BJ (cell line): Measurements from ENCODE around the gene NPY2R. TPM values are rescaled to one million over a fixed set of nuclear protein-coding genes. Genes with fewer than 3 reads are reported as not detected.

Experiments
- CTCF ChIA-PET: fragments of 350-600 bp; formaldehyde crosslinking; extraction: SDS; loops from one replicate; lab custom pipeline; 2021; ENCODE audit warnings: antibody characterized with exemption, inconsistent platforms; lab: Yijun Ruan, JAX
- POLR2A ChIA-PET: fragments of 300-600 bp; sonication (Branson Sonifier 250); formaldehyde crosslinking; extraction: SDS; loops from one replicate; lab custom pipeline; 2021; ENCODE audit warnings: antibody characterized with exemption; lab: Charles Lee
- DNase-seq: peaks from one replicate; pipeline ENCODE4 v3.0.0-alpha.2; 2011; ENCODE audit warnings: low read depth
- H3K27me3 ChIP-seq: 2 replicates; pipeline ENCODE4 v1.6.0; 2011; ENCODE audit warnings: low read length; ENCODE audit not compliant: control insufficient read depth, insufficient read depth
- H3K36me3 ChIP-seq: 2 replicates; pipeline ENCODE4 v1.5.1; 2011; ENCODE audit warnings: low read length; ENCODE audit not compliant: control insufficient read depth, insufficient read depth
- H3K4me3 ChIP-seq: 2 replicates; pipeline ENCODE4 v1.5.1; 2011; ENCODE audit warnings: low read depth, mild to moderate bottlenecking, control low read depth, low read length
- polyA plus RNA-seq: library from polyadenylated mRNA; depleted of rRNA; stranded (reverse); fragments of >200 nt; gene quantifications from 2 replicates; pipeline ENCODE4 v1.2.3, GENCODE V29; 2011
- TF ChIP-seq, protein P1 (sequence below): IDR thresholded peaks from 2 replicates; pipeline ENCODE4 v1.5.1; 2011; ENCODE audit warnings: low read depth, mild to moderate bottlenecking, control low read depth, inconsistent platforms, low read length, moderate library complexity; ENCODE audit not compliant: insufficient read depth

NPY2R gene
- polyA plus RNA-seq, 1 experiment = not detected

- TF ChIP-seq, protein P1, sequence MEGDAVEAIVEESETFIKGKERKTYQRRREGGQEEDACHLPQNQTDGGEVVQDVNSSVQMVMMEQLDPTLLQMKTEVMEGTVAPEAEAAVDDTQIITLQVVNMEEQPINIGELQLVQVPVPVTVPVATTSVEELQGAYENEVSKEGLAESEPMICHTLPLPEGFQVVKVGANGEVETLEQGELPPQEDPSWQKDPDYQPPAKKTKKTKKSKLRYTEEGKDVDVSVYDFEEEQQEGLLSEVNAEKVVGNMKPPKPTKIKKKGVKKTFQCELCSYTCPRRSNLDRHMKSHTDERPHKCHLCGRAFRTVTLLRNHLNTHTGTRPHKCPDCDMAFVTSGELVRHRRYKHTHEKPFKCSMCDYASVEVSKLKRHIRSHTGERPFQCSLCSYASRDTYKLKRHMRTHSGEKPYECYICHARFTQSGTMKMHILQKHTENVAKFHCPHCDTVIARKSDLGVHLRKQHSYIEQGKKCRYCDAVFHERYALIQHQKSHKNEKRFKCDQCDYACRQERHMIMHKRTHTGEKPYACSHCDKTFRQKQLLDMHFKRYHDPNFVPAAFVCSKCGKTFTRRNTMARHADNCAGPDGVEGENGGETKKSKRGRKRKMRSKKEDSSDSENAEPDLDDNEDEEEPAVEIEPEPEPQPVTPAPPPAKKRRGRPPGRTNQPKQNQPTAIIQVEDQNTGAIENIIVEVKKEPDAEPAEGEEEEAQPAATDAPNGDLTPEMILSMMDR = no peak
- DNase-seq = no peak
- CTCF ChIA-PET = interaction anchor here (0.7 kb wide), 1 partner anchor 131 kb away, joined by 4 read pairs; no protein-coding TSS in a partner anchor
- POLR2A ChIA-PET = no interaction called here
- Histone ChIP-seq H3K27me3 (no peaks in the 10 kb centered on the region), H3K36me3 (no peaks in the 10 kb centered on the region), H3K4me3 (no peak overlapping the region)
These were observed 24.0 kb downstream of the NPY2R start for GRCh38 chr4:155232432-155232831.

- POLR2A ChIA-PET = no interaction called here
- no peaks in the 10 kb centered on the region for H3K27me3 ChIP-seq
- TF ChIP-seq, protein P1 = no peak
- H3K36me3 ChIP-seq = no peaks in the 10 kb centered on the region
- no peak for DNase-seq
- H3K4me3 ChIP-seq = no peak overlapping the region
- CTCF ChIA-PET = no interaction called here
These were observed 25.8 kb downstream of the NPY2R start for GRCh38 chr4:155234206-155234605.

GRCh38 chr4:155237567-155237966 lies 29.1 kb downstream of the NPY2R start:
- POLR2A ChIA-PET = no interaction called here
- DNase-seq = no peak
- Histone ChIP-seq H3K36me3 (no peaks in the 10 kb centered on the region), H3K4me3 (no peak overlapping the region), H3K27me3 (no peaks in the 10 kb centered on the region)
- CTCF ChIA-PET = no interaction called here
- TF ChIP-seq, protein P1 = no peak

GRCh38 chr4:155241225-155241624 lies 32.8 kb downstream of the NPY2R start:
- ChIA-PET POLR2A (no interaction called here), CTCF (no interaction called here)
- Histone ChIP-seq H3K36me3 (no peaks in the 10 kb centered on the region), H3K27me3 (no peaks in the 10 kb centered on the region), H3K4me3 (no peak overlapping the region)
- TF ChIP-seq, protein P1 = no peak
- no peak for DNase-seq

GRCh38 chr4:155241664-155242063 lies 33.2 kb downstream of the NPY2R start:
- TF ChIP-seq, protein P1 = no peak
- no peaks in the 10 kb centered on the region for H3K36me3 ChIP-seq
- ChIA-PET POLR2A (no interaction called here), CTCF (no interaction called here)
- DNase-seq = no peak
- no peak overlapping the region for H3K4me3 ChIP-seq
- no peaks in the 10 kb centered on the region for H3K27me3 ChIP-seq
